H1 (cell line): Measurements from ENCODE around the gene FBLN5. TPM values are rescaled to one million over a fixed set of nuclear protein-coding genes. Genes with fewer than 3 reads are reported as not detected.

ENCODE experiments used
- SIN3A ChIP-seq, 2 experiments: IDR thresholded peaks in 1 of 2; conservative IDR thresholded peaks in 1 of 2; 2 replicates each; pipeline ENCODE4 v1.6.1; 2011 to 2012; ENCODE audit warnings: low read length in 2 of 2, improper control_type of control experiment in 1 of 2, low read depth in 1 of 2, mild to moderate bottlenecking in 1 of 2
- polyA plus RNA-seq, 7 experiments: library from polyadenylated mRNA; depleted of rRNA in 3 of 7; stranded (reverse) in 5 of 7; unstranded in 2 of 7; fragments of >200 nt in 5 of 7; fragments of 200-250 nt in 2 of 7; gene quantifications; 1 replicate in 5 of 7; 2 replicates in 1 of 7; 4 replicates in 1 of 7; pipeline versions ENCODE4 v1.2.1 to v1.2.3, GENCODE V29; 2011 to 2013; ENCODE audit warnings: missing spikeins in 2 of 7, mixed read lengths in 2 of 7
- total RNA-seq: library from RNA; stranded (reverse); fragmentation: NEBNext Ultra II Directional; extraction: Animal tissue kit (Norgen Biotek cat#: 25700); gene quantifications from 2 replicates; pipeline ENCODE4 v1.2.1, GENCODE V29; 2021

FBLN5 gene
- total and polyA plus RNA-seq, 2 of the 8 experiments (the other 6 are each of a cell fraction or from before 2014, with no cell fraction given): 0.88 to 3.5 TPM

DNA sequence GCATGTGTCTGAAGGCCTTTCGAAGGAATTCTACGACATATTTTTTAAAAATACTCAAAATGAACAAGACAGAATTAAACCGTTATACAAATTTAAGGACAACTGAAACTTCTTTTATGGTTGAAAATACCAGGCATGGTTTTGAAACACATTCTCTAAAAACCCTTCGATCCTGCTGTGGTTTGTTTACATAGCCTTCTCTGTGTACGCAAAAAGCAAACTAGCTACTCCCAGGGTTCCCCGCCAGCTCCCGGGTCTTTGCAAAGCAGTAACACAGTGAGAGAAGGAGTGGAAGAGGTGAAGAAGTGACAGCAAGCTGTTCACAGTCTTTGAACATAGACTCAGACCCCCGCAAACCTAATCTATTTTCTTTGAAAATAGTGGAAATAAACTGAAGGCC lies 77.9 kb downstream of the FBLN5 start (continued):
- no peak for TF ChIP-seq SIN3A (conservative IDR thresholded peaks at IDR 0.05 in 1 of 2, IDR thresholded peaks at IDR 0.05 in 1 of 2; ENCODE audit: low read depth in 1 of 2, low read length in 2 of 2)
